Fibroblast of pulmonary artery (primary cell): ENCODE data around the gene CYFIP1.

ENCODE experiments used
- DNase-seq: peaks from one replicate; pipeline ENCODE4 v3.0.0-alpha.2; 2010; ENCODE audit warnings: low read depth
- H3K4me3 ChIP-seq: replicated peaks from 2 replicates; pipeline ENCODE4 v1.5.1; 2011; ENCODE audit warnings: low read depth, mild to moderate bottlenecking, control low read depth, low read length, moderate library complexity
- TF ChIP-seq, protein P1 (sequence below): IDR thresholded peaks from 2 replicates; pipeline ENCODE4 v1.5.1; 2011; ENCODE audit warnings: mild to moderate bottlenecking, control low read depth, low read length, inconsistent platforms; ENCODE audit errors: missing control alignments

The CYFIP1 gene

DNA sequence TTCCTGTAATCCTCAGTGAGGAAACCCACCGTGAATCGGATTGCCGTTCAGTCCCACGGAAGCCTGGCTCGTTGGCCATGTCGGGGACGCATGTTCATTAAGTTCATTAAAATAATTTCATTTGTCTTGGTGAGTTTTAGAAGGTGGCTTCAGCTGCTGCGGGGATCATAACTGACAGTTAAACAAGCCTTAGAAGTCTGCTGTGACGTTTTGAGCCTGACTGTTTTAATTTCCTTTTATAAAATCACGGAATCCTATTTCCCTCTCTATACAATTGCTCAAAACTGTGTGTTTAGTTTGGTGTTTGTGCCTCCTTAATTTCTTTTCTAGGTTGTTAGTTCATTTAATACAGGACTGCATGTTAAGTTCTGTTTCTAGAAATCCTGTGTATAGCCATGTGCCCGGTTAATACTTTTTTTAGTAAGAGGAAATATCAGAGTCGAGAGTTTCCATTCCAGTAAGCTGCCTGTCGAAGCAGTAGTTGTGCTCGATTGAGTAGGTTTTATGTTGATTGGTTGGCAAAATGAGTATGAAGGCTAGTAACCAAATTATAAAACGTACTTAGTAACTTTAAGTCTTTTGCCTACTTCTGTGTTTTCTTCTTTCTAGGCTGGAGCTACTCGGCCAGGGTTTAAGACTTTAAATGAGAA is 141.0 kb downstream of the CYFIP1 start:
- peak overlapping the region; percentile 91 for H3K4me3 ChIP-seq
- DNase-seq, result peak; percentile 20
- TF ChIP-seq, protein P1, sequence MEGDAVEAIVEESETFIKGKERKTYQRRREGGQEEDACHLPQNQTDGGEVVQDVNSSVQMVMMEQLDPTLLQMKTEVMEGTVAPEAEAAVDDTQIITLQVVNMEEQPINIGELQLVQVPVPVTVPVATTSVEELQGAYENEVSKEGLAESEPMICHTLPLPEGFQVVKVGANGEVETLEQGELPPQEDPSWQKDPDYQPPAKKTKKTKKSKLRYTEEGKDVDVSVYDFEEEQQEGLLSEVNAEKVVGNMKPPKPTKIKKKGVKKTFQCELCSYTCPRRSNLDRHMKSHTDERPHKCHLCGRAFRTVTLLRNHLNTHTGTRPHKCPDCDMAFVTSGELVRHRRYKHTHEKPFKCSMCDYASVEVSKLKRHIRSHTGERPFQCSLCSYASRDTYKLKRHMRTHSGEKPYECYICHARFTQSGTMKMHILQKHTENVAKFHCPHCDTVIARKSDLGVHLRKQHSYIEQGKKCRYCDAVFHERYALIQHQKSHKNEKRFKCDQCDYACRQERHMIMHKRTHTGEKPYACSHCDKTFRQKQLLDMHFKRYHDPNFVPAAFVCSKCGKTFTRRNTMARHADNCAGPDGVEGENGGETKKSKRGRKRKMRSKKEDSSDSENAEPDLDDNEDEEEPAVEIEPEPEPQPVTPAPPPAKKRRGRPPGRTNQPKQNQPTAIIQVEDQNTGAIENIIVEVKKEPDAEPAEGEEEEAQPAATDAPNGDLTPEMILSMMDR, result no peak

DNA sequence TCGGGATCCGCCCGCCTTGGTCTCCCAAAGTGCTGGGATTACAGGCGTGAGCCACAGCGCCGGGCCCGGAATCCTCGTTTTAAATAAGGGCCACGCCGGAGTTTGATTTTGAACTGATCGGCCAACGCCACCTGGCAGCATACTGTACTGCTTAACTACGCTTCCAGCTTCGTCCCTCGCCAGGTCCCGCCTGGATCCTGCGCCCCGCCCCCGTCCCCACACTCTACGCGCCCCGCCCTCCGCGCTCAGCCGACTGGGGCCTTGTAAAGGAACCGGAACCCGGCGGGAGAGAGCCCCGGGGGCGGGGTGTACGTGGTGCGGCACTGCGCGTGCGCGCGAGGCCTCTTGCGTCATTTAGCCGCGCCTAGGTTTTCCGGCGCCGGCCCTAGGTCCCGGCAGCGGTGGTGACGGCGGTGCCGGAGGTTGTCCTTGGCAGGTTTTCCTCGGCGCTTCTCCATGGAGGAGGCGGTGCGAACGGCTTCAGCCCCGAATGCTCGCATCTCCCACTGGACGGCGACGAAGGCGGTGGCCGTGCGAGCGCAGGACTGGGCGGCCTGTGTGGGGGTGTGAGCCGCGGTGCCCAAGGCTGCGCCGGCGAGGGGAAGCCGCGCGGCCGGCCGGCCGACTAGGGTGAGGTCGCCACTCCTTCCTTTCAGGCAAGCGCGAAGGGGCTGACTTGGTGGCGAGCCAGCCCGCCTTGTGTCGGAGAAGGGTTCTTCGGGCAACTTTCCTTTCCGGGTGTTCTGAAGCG is 141.7 kb downstream of the CYFIP1 start, which contains the start of gene NIPA2:
Gene NIPA2, plus strand, starts transcription at position 375 of the 751 bp plus-strand sequence. CDS start 13,066 bp downstream, outside the sequence.
- TF ChIP-seq, protein P1, result no peak
- DNase-seq, result peak; percentile 98
- H3K4me3 ChIP-seq, result peak within 1 kb of the TSS; percentile 91

DNA sequence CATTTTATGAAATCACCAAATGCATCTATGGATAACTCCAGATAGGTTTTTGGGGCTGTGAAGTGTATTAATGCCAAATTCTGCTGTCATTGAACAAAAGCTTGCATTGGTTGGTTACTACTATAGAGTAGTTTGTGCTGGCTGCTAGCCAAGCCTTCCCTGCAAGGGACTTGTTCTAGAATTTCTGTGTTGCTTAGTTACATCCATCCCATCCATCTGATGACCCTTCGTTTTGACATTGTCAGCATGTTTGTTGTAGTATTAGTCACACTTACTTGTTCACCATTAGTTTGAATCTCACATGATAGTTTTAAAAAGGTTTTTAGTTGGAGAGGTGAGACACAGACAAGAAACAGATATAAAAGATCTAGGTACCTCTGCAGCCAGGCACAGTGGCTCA is 148.7 kb downstream of the CYFIP1 start:
- TF ChIP-seq, protein P1, result no peak
- peak; percentile 25 for DNase-seq
- H3K4me3 ChIP-seq, result no peak overlapping the region

GRCh38 chr15:22827125-22827524 is 153.0 kb downstream of the CYFIP1 start:
- no peak overlapping the region for H3K4me3 ChIP-seq
- DNase-seq, result no peak
- TF ChIP-seq, protein P1, result no peak

GRCh38 chr15:22823495-22824128 is 156.6 kb downstream of the CYFIP1 start:
- no peak overlapping the region for H3K4me3 ChIP-seq
- TF ChIP-seq, protein P1, result no peak
- no peak for DNase-seq

DNA sequence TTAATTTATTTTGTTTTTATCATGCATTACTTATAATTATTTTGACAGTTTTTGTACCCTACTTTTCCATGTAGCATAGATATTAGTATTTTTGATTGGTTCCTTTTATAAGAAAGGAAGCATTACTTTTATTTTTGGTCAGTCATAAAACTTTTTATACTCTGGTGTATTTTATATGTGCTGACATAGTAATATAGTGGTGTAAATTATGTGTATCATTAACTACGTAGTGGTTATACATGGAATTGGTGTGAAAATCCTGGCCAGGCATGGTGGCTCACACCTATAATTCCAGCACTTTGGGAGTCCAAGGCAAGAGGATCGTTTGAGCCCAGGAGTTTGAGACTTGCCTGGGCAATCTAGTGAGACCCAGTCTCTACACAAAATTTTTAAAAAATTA is 160.5 kb downstream of the CYFIP1 start:
- TF ChIP-seq, protein P1, result no peak
- no peak overlapping the region for H3K4me3 ChIP-seq
- no peak for DNase-seq
